Stimulated activated CD4-positive, alpha-beta T cell treated with anti-CD3 and anti-CD28 coated beads, Interleukin-15, amount 100 ng/mL, for 1 hour (primary cell): ENCODE data around the gene NINJ1.
A peak's percentile ranks its signal among the peaks of the same experiment; 100 is the strongest.

Experiments
- DNase-seq, 2 donors: peaks; one replicate each; pipeline ENCODE4 v3.0.0-alpha.2; 2020; ENCODE audit warnings: low read depth in 1 of 2, low spot score in 1 of 2

The NINJ1 gene, protein sequence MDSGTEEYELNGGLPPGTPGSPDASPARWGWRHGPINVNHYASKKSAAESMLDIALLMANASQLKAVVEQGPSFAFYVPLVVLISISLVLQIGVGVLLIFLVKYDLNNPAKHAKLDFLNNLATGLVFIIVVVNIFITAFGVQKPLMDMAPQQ

GRCh38 chr9:93134015-93134739 lies at the start of gene NINJ1:
Gene NINJ1, minus strand, starts transcription at chr9:93134251. Its CDS starts 34 bp downstream, at chr9:93134217.
- peak; percentile 63 to 84 for DNase-seq

DNA sequence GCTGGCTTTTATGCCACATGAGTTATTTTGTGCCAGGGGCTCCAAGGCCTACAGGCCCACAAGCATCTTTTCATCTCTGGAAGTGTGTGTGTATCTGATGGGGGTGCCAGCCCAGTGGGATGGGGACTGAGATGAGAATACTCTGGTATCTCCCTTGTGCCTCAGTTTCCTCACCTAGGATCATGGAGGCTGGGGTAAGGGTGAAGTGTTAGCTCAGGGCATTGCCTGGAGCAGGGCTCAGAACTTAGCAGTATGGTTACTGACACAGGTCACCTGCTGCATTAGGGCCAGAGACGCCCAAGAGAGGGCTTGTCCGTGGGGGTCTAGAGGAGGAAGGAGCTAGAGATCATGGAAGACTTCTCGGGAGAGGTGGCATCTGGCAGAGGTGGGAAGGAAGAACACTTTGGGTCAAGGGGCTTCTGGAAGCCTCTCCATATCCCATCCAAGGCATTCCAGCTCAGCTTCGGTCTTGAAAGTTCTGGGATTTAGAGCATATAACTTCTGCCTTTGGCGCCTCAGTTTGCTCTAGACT lies 49.1 kb upstream of the NINJ1 start:
- DNase-seq = no peak

- DNase-seq = no peak
Observed at GRCh38 chr9:93182572-93182971, 48.5 kb upstream of the NINJ1 start.

DNA sequence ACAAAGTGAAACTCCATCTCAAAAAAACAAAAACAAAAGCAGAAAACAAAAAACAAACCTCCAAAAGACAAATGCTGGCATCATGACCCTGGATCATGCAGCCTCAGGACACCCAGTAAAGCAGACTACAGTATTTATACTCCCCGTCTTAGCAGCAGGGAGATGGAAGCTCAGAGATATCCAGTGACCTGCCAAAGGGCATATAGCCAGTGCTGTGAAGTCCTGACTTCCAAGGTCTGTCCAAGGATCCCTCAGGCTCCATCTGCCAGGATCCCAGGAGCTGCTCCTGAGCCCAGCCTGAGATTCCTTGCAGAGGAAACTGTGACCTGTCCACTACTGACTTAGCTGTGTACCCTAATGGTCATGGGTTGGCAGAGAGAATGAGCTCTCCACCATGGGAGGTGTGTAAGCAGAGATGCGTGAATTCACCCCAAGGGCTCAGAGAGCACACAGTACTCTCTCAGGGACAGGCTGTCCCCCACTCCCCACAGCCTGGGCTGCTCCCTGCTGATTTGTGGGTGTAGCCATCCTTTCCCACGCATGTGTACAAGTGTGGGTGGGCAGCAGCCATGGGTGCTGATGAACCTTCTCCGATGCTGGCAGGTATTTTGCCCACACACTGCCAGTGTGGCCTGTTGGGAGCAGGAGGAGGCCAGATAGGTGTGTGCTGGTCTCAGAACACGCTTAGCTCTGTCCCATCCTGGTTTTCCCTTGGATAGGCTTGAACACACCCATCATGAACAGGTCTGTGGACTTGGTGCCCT lies 47.8 kb upstream of the NINJ1 start:
- DNase-seq = no peak

DNA sequence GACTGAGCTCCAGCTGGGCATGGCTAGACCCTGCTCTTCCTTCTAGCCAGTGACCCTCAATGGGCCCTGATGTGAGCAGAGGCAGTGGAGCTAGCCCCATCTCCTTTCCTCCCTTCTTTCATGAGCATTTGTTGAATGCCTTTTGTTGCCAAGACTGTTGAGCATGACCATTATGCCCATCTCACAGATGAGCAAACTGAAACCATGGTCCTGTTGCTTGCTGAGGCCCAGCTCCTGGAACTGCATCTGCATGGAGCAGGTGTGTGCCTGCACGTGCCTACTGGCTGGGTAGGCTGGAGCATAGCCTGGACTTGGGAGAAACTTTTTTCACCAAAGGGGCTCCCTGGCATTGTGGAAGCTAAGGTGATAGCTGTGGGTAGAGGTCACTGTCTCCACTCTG lies 46.9 kb upstream of the NINJ1 start:
- DNase-seq = no peak

DNA sequence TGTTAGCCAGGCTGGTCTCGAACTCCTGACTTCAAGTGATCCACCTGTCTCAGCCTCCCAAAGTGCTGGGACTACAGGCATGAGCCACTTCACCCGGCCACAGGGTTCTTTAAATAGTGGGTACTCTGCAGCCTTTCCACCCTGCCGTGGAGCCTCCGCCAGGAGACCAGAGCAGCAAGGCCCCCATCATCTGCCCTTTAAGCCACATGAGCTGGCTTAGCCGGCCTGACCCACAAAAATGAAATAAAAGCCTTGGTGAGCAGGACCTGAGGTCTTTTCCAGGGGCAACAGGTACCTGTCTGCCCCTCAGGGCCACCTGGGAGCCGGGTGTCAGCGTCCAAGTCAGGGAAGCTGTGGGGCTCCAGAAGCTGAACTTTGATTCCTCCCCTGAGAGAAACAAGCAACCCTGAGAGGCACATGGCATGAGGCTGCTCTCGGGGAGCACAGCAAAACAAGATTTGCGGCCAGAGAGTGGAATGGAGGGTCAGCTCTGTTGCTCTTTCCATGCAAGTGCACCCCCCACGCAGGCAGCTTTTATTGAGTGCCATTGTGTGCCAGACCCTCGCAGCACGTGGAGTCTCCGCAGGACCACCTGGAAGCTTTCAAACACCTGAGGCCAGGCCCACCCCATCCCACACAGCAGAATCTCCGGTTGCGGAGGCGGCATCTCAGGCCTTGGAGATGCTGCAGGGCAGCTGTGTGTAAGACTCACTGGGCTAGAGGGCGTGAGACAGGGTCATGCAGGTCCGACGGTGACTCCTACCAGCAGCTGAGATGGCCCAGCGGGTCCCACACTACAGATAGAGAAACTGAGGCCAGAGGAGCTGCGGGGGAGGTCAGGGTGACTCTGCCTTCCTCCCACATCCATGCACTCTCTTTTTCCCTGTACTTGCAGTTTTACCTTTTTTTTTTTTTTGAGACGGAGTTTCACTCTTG lies 45.1 kb upstream of the NINJ1 start:
- no peak for DNase-seq

DNA sequence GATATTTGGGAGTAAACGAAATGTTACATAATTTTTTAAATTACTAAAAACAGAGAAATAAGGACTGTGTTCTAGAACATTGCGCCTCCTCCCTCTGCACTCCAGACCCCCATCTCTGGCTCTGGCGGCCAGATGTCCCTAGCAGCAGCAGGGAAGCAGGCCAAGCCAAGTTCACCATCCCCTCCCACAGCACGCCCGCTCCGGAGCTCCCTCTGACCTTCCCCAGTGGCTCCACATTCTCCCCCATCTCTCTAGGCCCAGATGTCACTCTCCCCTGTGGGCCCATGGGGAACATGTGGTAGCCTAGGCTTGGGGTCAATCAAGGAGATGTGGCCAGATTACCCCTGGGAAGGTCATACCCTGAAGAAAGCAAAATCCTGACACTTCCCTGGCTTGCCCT lies 43.6 kb upstream of the NINJ1 start:
- no peak for DNase-seq

- DNase-seq = no peak
Observed at GRCh38 chr9:93174976-93175375, 40.9 kb upstream of the NINJ1 start.

GRCh38 chr9:93173365-93174051 lies 39.5 kb upstream of the NINJ1 start:
- DNase-seq = no peak

DNA sequence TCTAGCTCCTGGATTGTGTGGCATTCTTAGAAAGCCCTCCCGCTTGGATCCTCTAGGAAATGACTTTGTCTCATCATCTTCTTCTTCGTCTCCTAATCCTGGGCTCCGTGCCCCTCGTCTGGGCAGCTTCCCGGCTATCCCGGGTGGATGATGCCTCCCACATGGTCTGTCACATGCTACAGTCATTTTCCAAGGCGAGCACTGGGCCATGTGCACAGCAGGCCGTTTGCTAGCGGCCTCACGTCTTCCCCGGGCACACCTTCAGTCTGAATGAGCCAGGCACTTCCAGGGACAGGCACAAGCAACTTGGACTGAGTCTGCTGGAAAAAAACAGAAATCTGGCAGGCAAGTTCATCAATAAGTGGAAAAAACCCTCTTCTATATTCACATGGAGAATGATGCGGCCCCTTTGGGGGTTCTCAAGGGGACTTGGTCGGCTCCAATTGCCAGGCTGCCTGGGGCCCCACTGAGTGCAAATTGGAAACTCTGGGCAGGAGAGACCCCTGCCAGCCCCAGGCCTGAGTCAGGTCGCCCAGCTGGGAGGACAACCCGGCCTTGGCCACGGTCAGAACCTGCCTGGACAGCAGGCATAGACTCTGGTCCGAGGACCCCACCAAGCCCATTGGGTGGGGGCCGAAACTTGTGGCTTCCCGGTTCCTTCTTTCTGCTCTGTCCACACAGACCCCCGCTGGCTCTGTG lies 38.8 kb upstream of the NINJ1 start:
- DNase-seq = no peak

- no peak for DNase-seq
Observed at GRCh38 chr9:93171261-93171990, 37.4 kb upstream of the NINJ1 start.

GRCh38 chr9:93170571-93170970 lies 36.5 kb upstream of the NINJ1 start:
- DNase-seq = no peak

DNA sequence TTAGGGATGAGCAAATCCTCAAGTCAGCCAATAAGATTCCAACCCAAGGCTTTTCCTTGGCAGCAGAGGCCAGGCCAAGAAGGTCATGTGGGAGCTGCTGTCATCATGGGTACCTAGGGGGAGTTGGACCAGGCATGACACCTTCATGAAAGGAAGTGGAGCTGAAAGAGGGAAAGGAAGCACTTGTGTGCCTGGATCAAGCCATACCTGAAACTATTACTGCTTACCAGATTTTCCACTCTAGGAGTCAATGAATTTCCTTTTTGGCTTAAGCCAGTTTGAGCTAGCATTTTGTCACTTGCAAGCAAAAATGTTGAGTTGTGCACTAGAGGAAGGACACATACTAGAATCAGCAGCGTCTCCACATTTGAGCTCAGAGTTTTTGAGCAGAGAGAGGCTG lies 35.4 kb upstream of the NINJ1 start:
- DNase-seq = no peak

GRCh38 chr9:93168581-93168980 lies 34.5 kb upstream of the NINJ1 start:
- DNase-seq = no peak

DNA sequence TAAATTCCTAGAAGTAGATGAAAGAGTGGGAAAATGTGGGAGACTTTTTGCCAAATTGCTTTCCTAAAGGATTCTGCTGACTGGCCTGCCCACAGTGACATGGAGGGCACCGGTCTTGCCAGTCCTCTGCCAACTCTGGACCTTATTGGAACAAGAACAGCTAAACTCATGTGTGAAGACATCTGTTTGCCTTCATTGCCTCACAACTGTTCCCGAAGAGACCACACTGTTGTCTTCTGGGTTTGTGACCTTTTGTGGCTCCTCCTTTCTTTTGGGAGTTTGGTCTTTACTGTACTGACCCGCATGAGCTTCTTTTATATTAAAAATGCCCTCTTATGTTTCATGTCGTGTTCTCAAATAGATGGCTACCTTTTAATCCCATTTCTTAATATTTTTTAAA lies 33.8 kb upstream of the NINJ1 start:
- no peak for DNase-seq

DNA sequence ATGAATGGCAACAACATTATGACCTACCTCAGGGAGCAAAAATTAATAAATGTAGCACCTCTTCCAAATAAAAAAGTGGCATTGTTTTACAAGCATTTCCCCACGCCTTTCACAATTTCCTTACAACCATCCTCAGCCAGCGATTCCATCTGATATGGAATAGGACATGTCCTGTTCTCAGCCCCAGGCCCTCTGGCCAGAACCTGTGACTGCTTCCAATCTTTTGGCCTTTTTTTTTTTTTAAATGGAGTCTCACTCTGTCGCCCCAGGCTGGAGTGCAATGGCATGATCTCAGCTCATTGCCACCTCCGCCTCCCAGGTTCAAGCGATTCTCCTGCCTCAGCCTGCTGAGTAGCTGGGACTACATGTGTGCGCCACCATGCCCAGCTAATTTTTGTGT lies 33.1 kb upstream of the NINJ1 start:
- no peak for DNase-seq

DNA sequence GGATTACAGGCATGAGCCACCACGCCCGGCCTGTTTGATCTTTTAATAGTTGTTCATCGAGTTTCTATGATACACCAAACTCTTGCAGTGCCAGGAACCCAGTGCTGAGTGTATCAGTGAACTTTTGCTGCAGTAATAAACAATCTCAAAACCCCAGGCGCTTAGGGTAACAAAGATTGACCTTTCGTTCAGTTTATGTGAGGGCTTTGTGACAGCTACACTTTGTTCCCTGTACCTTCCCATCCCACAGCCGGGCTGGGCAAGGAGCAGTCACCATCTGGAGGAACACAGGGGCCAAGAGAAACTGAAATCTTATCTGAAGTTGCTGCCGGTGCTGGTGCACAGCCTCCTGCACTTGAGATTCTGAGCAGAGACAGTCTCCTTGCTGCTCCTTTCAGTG lies 32.6 kb upstream of the NINJ1 start:
- no peak for DNase-seq

DNA sequence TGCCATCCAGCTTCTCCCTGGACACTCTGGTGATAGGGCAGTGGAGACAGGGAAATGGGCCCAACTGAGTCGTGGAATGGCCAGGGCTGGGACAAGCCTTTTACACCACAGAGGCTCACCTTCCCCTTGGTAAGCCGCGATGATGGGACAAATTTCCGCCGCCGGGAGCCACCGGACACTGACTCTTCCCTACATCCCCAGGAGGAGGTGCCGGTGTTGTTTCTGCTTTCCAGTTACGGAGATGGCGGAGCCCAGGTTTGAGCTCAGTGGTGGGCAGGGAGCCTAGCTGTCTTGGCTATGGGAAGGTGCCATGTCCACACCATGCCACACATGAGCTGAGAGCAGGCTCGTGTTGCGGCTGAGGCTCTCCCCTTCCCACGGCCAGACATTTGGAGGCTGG lies 30.0 kb upstream of the NINJ1 start:
- no peak for DNase-seq
